Ishikawa (cell line): ENCODE data around the gene TSPAN31.

Source experiments
- CEBPB ChIP-seq: IDR thresholded peaks from 2 replicates; pipeline ENCODE4 v1.6.1; 2012
- CREB1 ChIP-seq: IDR thresholded peaks from 2 replicates; pipeline ENCODE4 v1.6.1; 2012; ENCODE audit warnings: low read depth
- EGR1 ChIP-seq: IDR thresholded peaks from 2 replicates; pipeline ENCODE4 v1.6.1; 2012
- EP300 ChIP-seq: IDR thresholded peaks from 2 replicates; pipeline ENCODE4 v1.6.1; 2012; ENCODE audit warnings: borderline replicate concordance
- FOXM1 ChIP-seq: IDR thresholded peaks from 2 replicates; pipeline ENCODE4 v1.6.1; 2012; ENCODE audit warnings: low read depth, borderline replicate concordance
- NFIC ChIP-seq: IDR thresholded peaks from 2 replicates; pipeline ENCODE4 v1.6.1; 2012
- RAD21 ChIP-seq: IDR thresholded peaks from 2 replicates; pipeline ENCODE4 v1.6.1; 2012; ENCODE audit warnings: low read depth
- TAF1 ChIP-seq: IDR thresholded peaks from 2 replicates; pipeline ENCODE4 v1.6.1; 2012; ENCODE audit warnings: low read depth, mild to moderate bottlenecking
- TCF12 ChIP-seq: IDR thresholded peaks from 2 replicates; pipeline ENCODE4 v1.6.1; 2012; ENCODE audit warnings: low read depth
- TEAD4 ChIP-seq: IDR thresholded peaks from 2 replicates; pipeline ENCODE4 v1.6.1; 2012
- YY1 ChIP-seq: IDR thresholded peaks from 2 replicates; pipeline ENCODE4 v1.6.1; 2012; ENCODE audit warnings: low read depth
- ZBTB7A ChIP-seq: IDR thresholded peaks from 2 replicates; pipeline ENCODE4 v1.6.1; 2012; ENCODE audit warnings: low read depth
- TF ChIP-seq, protein P1 (sequence below): IDR thresholded peaks from 2 replicates; pipeline ENCODE4 v1.6.1; 2012
- TF ChIP-seq, protein P2 (sequence below): IDR thresholded peaks from 2 replicates; pipeline ENCODE4 v1.6.1; 2012
- TF ChIP-seq, protein P3 (sequence below): IDR thresholded peaks from 2 replicates; pipeline ENCODE4 v1.6.1; 2012; ENCODE audit warnings: low read depth, mild to moderate bottlenecking

The TSPAN31 gene

DNA sequence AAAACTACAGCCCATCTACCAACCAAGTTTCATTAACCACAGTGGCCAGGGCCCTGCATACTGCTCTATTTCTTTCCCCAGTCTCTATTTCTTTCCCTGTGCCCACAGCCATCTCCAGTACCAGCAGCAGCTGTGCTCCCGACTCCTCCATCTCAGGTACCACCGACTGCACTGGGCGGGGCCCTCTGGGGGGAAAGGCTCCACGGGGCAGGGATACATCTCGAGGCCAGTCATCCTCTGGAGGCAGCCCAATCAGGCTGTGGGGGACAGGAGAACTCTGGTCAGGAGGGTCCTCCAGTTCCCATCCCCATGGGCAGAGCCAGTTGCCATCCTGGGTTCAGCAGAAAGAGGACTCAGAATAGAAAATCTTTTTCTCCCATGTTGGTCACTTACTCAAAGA is 4.2 kb downstream of the TSPAN31 start:
- TF ChIP-seq RAD21 (no peak), TAF1 (no peak), EP300 (no peak), FOXM1 (no peak)

GRCh38 chr12:57750561-57751431 is 6.0 kb downstream of the TSPAN31 start:
- no peak for TF ChIP-seq TEAD4
- no peak for TF ChIP-seq YY1
- TF ChIP-seq, protein P1, sequence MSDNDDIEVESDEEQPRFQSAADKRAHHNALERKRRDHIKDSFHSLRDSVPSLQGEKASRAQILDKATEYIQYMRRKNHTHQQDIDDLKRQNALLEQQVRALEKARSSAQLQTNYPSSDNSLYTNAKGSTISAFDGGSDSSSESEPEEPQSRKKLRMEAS, result no peak
- TF ChIP-seq TCF12, result no peak

- TF ChIP-seq NFIC (no peak), YY1 (no peak), ZBTB7A (no peak), FOXM1 (no peak), CEBPB (no peak), CREB1 (no peak), TEAD4 (no peak), TCF12 (no peak), TAF1 (no peak), EP300 (no peak), EGR1 (no peak), RAD21 (no peak)
- TF ChIP-seq, protein P1, result no peak
- TF ChIP-seq, protein P2, sequence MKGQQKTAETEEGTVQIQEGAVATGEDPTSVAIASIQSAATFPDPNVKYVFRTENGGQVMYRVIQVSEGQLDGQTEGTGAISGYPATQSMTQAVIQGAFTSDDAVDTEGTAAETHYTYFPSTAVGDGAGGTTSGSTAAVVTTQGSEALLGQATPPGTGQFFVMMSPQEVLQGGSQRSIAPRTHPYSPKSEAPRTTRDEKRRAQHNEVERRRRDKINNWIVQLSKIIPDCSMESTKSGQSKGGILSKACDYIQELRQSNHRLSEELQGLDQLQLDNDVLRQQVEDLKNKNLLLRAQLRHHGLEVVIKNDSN, result no peak
Measured at GRCh38 chr12:57751432-57751787, 6.6 kb downstream of the TSPAN31 start.

- TF ChIP-seq, protein P3, sequence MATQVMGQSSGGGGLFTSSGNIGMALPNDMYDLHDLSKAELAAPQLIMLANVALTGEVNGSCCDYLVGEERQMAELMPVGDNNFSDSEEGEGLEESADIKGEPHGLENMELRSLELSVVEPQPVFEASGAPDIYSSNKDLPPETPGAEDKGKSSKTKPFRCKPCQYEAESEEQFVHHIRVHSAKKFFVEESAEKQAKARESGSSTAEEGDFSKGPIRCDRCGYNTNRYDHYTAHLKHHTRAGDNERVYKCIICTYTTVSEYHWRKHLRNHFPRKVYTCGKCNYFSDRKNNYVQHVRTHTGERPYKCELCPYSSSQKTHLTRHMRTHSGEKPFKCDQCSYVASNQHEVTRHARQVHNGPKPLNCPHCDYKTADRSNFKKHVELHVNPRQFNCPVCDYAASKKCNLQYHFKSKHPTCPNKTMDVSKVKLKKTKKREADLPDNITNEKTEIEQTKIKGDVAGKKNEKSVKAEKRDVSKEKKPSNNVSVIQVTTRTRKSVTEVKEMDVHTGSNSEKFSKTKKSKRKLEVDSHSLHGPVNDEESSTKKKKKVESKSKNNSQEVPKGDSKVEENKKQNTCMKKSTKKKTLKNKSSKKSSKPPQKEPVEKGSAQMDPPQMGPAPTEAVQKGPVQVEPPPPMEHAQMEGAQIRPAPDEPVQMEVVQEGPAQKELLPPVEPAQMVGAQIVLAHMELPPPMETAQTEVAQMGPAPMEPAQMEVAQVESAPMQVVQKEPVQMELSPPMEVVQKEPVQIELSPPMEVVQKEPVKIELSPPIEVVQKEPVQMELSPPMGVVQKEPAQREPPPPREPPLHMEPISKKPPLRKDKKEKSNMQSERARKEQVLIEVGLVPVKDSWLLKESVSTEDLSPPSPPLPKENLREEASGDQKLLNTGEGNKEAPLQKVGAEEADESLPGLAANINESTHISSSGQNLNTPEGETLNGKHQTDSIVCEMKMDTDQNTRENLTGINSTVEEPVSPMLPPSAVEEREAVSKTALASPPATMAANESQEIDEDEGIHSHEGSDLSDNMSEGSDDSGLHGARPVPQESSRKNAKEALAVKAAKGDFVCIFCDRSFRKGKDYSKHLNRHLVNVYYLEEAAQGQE, result no peak
- no peak for TF ChIP-seq FOXM1
- TF ChIP-seq EP300, result peak; percentile 68; the same call in 1 of the 2 replicates
- no peak for TF ChIP-seq ZBTB7A
- no peak; the same call in 1 of the 2 replicates for TF ChIP-seq EGR1
- TF ChIP-seq YY1, result peak; percentile 51; the same call in 1 of the 2 replicates
- peak; percentile 34; the same call in 1 of the 2 replicates for TF ChIP-seq NFIC
- TF ChIP-seq, protein P2, result peak; percentile 99
- TF ChIP-seq CREB1, result no peak; the same call in 1 of the 2 replicates
- TF ChIP-seq CEBPB, result no peak
- TF ChIP-seq RAD21, result no peak
- peak; percentile 24 for TF ChIP-seq TEAD4
- peak; percentile 76; the same call in 1 of the 2 replicates for TF ChIP-seq TCF12
- TF ChIP-seq, protein P1, result peak; percentile 96
- TF ChIP-seq TAF1, result peak; percentile 96
Measured at GRCh38 chr12:57751788-57752667, 7.2 kb downstream of the TSPAN31 start, which contains the start of gene CDK4. TSS of gene CDK4 (minus strand) at chr12:57752310. CDS start at chr12:57751717, 593 bp downstream.

DNA sequence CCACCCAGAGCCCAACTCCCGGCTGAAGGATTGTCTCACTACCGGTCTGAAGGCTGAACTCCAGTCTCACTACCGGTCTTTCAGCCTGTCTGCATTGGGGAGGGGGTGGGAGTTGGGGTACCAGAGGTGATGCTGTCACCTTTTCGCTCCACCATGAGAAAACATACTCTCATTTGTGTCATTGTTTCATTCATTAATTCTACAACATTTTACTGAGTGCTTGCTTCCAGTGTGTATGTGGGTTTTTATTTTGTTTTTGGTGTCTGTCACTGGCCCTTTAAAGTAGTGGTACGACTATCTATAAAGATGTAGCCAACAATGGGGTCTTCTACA is 7.8 kb downstream of the TSPAN31 start:
- TF ChIP-seq FOXM1 (no peak), TAF1 (no peak), NFIC (no peak), ZBTB7A (no peak), EP300 (no peak), TCF12 (no peak), YY1 (no peak), TEAD4 (no peak), CREB1 (no peak)
- TF ChIP-seq, protein P1, result no peak
- TF ChIP-seq, protein P2, result no peak
- TF ChIP-seq, protein P3, result no peak
